Measurements from ENCODE around the gene C1QL1. TPM values are rescaled to one million over a fixed set of nuclear protein-coding genes. Genes with fewer than 3 reads are reported as not detected.
A peak's percentile ranks its signal among the peaks of the same experiment; 100 is the strongest.
"Not testable (repeated sequence)": the region's sequence is repeated elsewhere in the genome, so short reads cannot be mapped to it uniquely, and the experiment has no call there.

The C1QL1 gene
- total RNA-seq, 1 donor from 2014 or later: 4.1 TPM

DNA sequence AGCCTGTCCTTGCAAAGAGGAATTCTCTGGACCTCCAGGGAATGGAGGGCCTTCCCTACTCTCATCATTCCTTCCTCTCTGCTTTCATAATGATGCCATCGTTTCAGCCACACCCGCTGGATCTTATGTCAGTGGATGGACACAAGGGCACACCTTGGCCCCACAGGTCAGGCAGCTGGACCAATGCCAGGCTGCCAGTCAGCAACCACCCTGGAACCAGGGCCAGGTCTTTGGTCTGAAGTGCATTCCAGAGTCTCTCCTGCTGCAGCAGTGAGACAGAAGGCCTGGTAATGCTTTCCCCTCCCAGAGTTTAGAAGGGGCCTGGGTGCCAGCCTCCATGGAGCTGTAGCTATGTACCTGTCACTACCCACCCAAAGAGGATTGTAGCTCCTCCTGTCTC is 7.4 kb downstream of the C1QL1 start:
- DNase-seq: no peak

DNA sequence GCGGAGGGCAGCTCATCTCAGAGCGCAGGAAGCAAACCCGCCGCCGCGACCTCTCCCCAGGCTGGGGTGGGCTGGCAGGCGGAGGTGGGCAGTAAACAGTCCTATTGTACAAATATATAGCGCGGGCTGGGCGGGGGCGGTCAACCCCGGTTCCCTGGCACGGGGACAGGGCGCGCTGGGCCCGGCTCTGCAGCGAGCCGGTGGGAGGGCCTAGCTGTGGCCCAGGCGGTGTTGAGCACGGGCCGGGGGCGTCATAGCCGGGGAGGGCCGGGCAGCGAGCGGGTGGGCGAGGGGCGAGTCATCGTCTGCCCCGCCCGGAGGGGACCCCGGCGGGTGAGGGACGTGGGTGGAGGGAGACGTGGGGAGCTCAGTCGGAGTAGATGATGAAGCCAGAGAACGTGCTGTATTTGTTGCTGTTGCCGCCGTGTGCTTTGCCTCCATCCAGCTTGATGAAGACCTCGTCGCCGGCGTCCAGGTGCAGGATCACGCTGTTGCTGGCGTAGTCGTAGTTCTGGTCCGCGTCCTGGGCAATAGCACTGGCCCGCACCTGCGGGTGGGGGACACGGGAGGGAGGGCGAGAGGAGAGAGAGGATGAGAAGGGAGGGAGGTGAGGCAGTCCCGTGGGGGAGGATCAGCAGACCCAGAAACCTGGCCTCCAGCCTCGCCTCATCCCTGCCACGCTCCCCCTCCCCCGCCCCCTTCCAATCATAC is 8.1 kb downstream of the C1QL1 start:
- DNase-seq: no peak

GRCh38 chr17:44956998-44957981 is 10.8 kb downstream of the C1QL1 start:
- no peak for DNase-seq

GRCh38 chr17:44955674-44956425 is 12.3 kb downstream of the C1QL1 start:
- DNase-seq: no peak

DNA sequence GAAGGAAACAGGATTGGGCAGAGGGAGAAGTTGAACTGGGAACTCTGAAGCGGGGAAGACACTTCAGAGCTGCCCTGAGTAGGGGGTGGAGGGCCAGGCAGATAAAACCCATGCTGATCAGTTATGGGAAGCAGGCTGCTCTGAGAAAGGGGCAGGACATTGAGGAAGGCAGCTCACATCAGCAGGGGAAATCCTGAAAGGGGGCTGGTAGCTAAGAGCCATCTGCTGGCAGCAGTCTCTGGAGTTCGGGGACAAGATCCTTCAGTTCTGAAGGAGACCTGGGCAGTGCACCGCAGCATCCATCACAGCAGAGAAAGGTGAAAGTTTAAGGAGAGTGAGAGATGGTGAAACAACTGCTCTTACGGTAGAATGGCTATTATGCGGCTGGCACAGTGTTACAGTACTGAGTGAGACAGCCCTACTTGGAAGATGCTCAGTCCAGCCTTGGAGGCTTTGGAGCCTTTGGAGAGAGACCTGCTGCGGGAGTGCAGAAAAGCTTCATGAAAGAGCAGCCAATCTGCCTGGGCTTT is 15.1 kb downstream of the C1QL1 start:
- DNase-seq: no peak

DNA sequence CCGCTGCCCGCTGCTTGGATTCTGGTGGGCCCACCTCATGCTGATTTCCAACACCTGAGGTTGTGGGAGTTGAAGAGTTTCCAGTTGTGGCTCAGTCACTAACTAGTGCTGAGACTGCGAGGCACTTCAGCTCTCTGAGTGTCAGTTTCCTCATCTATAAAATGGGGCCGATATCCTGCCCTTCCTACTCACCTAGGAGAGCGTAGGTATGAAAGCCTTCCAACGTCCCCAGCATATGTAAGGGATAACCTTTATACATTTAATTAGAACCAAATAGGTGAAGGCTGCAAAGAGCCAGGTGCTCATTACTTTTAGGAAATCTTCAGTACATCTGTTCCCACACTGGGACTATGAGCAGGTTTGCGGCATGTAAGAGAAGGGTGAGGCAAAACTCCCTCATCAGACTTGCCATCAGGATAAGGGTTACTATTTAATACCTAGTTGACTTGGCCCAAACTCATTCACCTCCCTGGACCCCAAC is 19.7 kb downstream of the C1QL1 start:
- no peak for DNase-seq

GRCh38 chr17:44947461-44948314 is 20.4 kb downstream of the C1QL1 start, which contains the start of gene KIF18B:
TSS of gene KIF18B (minus strand) at chr17:44947773. CDS start at chr17:44936344, 11,429 bp downstream.
- peak; percentile 68 for DNase-seq

GRCh38 chr17:44945652-44946051 is 22.5 kb downstream of the C1QL1 start:
- DNase-seq: not testable (repeated sequence)

DNA sequence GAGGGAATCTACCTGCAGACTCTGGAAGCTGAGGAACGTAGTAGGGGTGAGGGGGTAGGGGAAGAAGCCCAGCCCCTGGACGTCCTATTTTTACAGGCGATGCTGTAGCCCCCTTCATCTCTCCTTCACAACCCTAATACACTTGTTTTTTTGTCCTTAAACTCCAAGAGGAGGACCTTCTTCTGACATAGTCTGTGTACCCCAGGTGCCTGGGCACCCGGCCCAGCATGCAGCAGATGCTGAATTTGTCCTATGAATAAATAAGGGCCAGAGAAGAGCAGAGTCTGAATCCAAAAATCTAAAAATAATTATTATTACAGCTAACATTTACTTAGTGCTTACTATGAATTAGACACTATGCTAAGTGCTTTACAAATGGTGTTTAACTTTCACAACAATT is 25.6 kb downstream of the C1QL1 start:
- no peak for DNase-seq

GRCh38 chr17:44941712-44942331 is 26.3 kb downstream of the C1QL1 start:
- no peak for DNase-seq

GRCh38 chr17:44940768-44941167 is 27.3 kb downstream of the C1QL1 start:
- DNase-seq: no peak

- DNase-seq: no peak
Measured at GRCh38 chr17:44940317-44940716, 27.8 kb downstream of the C1QL1 start.

- no peak for DNase-seq
Measured at GRCh38 chr17:44935116-44935515, 33.0 kb downstream of the C1QL1 start.

- DNase-seq: no peak
Measured at GRCh38 chr17:44934745-44935105, 33.4 kb downstream of the C1QL1 start.

- DNase-seq: no peak
Measured at GRCh38 chr17:44933824-44934744, 34.0 kb downstream of the C1QL1 start.

GRCh38 chr17:44932787-44933097 is 35.4 kb downstream of the C1QL1 start:
- no peak for DNase-seq

DNA sequence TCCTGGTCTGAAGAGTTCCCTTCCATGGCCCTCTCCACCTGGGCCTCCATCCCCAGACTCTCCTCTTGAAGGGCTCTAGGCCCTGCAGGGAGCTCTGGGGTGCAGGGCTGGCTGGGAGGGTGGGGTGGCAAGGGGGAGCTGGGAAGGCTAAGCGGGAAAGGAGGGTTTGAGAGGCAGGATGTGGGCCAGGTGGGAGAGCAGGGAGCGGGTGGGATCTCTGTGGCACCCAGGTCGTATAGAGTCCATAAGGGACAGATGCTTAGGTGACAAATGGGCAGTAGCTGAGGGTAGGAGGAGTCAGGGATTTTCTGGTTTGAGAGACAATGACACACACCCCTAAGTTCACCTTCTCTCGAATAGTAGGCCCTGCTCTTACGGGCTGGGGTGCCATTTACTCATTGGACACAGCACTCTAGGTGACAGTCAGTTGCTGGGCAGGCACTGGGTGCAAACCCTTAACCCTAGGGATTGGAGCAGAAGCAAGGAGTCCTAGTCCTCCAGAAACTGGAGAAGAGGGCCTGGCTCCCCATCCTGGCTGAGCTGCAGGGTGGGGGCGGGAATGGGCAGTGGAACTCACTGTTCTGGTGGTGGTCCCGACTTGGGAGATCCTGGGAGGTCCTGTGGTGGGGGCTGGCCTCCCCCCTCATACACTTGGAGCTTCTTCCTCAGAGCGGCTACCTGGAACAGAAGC is 35.9 kb downstream of the C1QL1 start:
- DNase-seq: no peak

DNA sequence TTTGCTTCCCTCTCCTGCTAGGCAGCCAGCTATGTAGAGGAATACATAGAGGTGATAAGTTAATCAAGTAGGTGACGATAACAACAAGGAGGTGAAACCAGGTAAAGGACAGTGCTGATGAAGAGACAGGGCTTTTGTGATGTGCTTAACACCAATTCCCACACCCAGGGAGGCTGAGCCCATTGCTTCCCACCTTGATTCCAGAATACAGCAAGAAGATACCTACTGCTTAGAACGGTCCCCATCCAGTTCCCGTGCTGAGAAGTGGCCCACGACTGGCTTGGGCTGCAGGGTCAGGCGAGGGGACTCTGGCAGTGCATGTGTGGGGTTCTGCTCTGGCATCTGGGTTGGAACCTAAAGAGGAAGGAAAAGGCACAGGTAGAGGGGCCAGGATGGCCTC is 36.7 kb downstream of the C1QL1 start:
- no peak for DNase-seq

GRCh38 chr17:44930667-44931066 is 37.4 kb downstream of the C1QL1 start:
- no peak for DNase-seq
